H9 (cell line): ENCODE results near the gene FADS3. TPM values are rescaled to one million over a fixed set of nuclear protein-coding genes. Genes with fewer than 3 reads are reported as not detected.

Experiments used
- DNase-seq: peaks from one replicate; pipeline ENCODE4 v3.0.0-alpha.2; 2017
- H2AFZ ChIP-seq: one replicate; pipeline ENCODE4 v1.6.1; 2013; ENCODE audit warnings: mild to moderate bottlenecking, low read length, control low read depth, moderate library complexity
- H2AK5ac ChIP-seq: 2 replicates; pipeline ENCODE4 v1.6.1; 2013; ENCODE audit warnings: low read length, control low read depth, mixed read lengths; ENCODE audit not compliant: insufficient read length
- H2BK120ac ChIP-seq: one replicate; pipeline ENCODE4 v1.6.1; 2013; ENCODE audit warnings: low read depth, mild to moderate bottlenecking, low read length, control low read depth, inconsistent platforms; ENCODE audit not compliant: poor library complexity, severe bottlenecking
- H2BK12ac ChIP-seq: 2 replicates; pipeline ENCODE4 v1.6.1; 2013; ENCODE audit warnings: low read length, control low read depth, mixed read lengths, low read depth; ENCODE audit not compliant: insufficient read length
- H2BK15ac ChIP-seq: 2 replicates; pipeline ENCODE4 v1.6.1; 2013; ENCODE audit warnings: low read depth, low read length, control low read depth
- H2BK20ac ChIP-seq: one replicate; pipeline ENCODE4 v1.6.1; 2013; ENCODE audit warnings: low read depth, mild to moderate bottlenecking, low read length, control low read depth, inconsistent platforms; ENCODE audit not compliant: poor library complexity, severe bottlenecking
- H2BK5ac ChIP-seq: 2 replicates; pipeline ENCODE4 v1.6.1; 2013; ENCODE audit warnings: low read length, control low read depth, mixed read lengths; ENCODE audit not compliant: insufficient read length
- H3K14ac ChIP-seq: 2 replicates; pipeline ENCODE4 v1.6.1; 2013; ENCODE audit warnings: low read length, control low read depth; ENCODE audit not compliant: insufficient read depth
- H3K18ac ChIP-seq: 2 replicates; pipeline ENCODE4 v1.6.1; 2013; ENCODE audit warnings: low read depth, mild to moderate bottlenecking, mixed read lengths, low read length, control low read depth; ENCODE audit not compliant: insufficient read length
- H3K23ac ChIP-seq: 2 replicates; pipeline ENCODE4 v1.6.1; 2013; ENCODE audit warnings: low read length, control low read depth, mixed read lengths, low read depth; ENCODE audit not compliant: insufficient read length
- H3K23me2 ChIP-seq: 2 replicates; pipeline ENCODE4 v1.6.1; 2013; ENCODE audit warnings: low read depth, mild to moderate bottlenecking, mixed read lengths, low read length, control low read depth; ENCODE audit not compliant: insufficient read length, poor library complexity, severe bottlenecking
- H3K27ac ChIP-seq: 2 replicates; pipeline ENCODE4 v1.5.1; 2013; ENCODE audit warnings: low read length, control low read depth, mixed read lengths, low read depth; ENCODE audit not compliant: insufficient read length
- H3K27me3 ChIP-seq: 2 replicates; pipeline ENCODE4 v1.6.1; 2013; ENCODE audit warnings: low read length, control low read depth, inconsistent platforms; ENCODE audit not compliant: insufficient read depth
- H3K4ac ChIP-seq: 2 replicates; pipeline ENCODE4 v1.6.1; 2013; ENCODE audit warnings: low read depth, mild to moderate bottlenecking, control low read depth, inconsistent platforms, low read length, moderate library complexity
- H3K4me1 ChIP-seq: 2 replicates; pipeline ENCODE4 v1.6.1; 2013; ENCODE audit warnings: low read length, control low read depth, inconsistent platforms; ENCODE audit not compliant: insufficient read depth
- H3K4me2 ChIP-seq: 2 replicates; pipeline ENCODE4 v1.6.1; 2013; ENCODE audit warnings: low read length, control low read depth, mixed read lengths; ENCODE audit not compliant: insufficient read length, insufficient read depth
- H3K56ac ChIP-seq: 2 replicates; pipeline ENCODE4 v1.6.1; 2013; ENCODE audit warnings: low read depth, mild to moderate bottlenecking, mixed read lengths, low read length, control low read depth; ENCODE audit not compliant: insufficient read length
- H3K79me1 ChIP-seq: 2 replicates; pipeline ENCODE4 v1.6.1; 2013; ENCODE audit warnings: low read depth, mild to moderate bottlenecking, moderate library complexity, low read length, control low read depth, inconsistent platforms; ENCODE audit not compliant: insufficient read depth, poor library complexity, severe bottlenecking
- H3K79me2 ChIP-seq: 2 replicates; pipeline ENCODE4 v1.6.1; 2013; ENCODE audit warnings: low read length, control low read depth, inconsistent platforms; ENCODE audit not compliant: insufficient read depth
- H3K9ac ChIP-seq: 2 replicates; pipeline ENCODE4 v1.6.1; 2013; ENCODE audit warnings: low read length, control low read depth, mixed read lengths; ENCODE audit not compliant: insufficient read length; ENCODE audit errors: extremely low read depth
- H3K9me3 ChIP-seq: one replicate; pipeline ENCODE4 v1.6.1; 2013; ENCODE audit warnings: low read depth, low read length, inconsistent platforms; ENCODE audit not compliant: control insufficient read depth
- H3T11ph ChIP-seq: one replicate; pipeline ENCODE4 v1.6.1; 2013; ENCODE audit warnings: mild to moderate bottlenecking, low read length, control low read depth, inconsistent platforms
- H4K20me1 ChIP-seq: one replicate; pipeline ENCODE4 v1.6.1; 2013; ENCODE audit not compliant: control insufficient read depth, insufficient read length, insufficient read depth
- H4K5ac ChIP-seq: 2 replicates; pipeline ENCODE4 v1.6.1; 2013; ENCODE audit warnings: low read depth, mild to moderate bottlenecking, mixed read lengths, low read length, control low read depth; ENCODE audit not compliant: insufficient read length
- H4K8ac ChIP-seq: replicated peaks from 2 replicates; pipeline ENCODE4 v1.6.1; 2013; ENCODE audit warnings: low read length, control low read depth, mixed read lengths, low read depth; ENCODE audit not compliant: insufficient read length
- H4K91ac ChIP-seq: 2 replicates; pipeline ENCODE4 v1.6.1; 2013; ENCODE audit warnings: low read depth, mild to moderate bottlenecking, moderate library complexity, mixed read lengths, low read length, control low read depth; ENCODE audit not compliant: insufficient read length
- H3K27ac Mint-ChIP-seq, 3 experiments: 2 replicates in 2 of 3; 3 replicates in 1 of 3; pipeline ENCODE4 v1.8.0; 2020 to 2021; ENCODE audit warnings: mixed read lengths in 3 of 3, mild to moderate bottlenecking in 1 of 3, moderate library complexity in 1 of 3
- H3K27me3 Mint-ChIP-seq: 2 replicates; pipeline ENCODE4 v1.8.0; 2021; ENCODE audit warnings: low read depth, mild to moderate bottlenecking, moderate library complexity, mixed read lengths
- H3K36me3 Mint-ChIP-seq, 3 experiments: 2 replicates in 2 of 3; 3 replicates in 1 of 3; pipeline ENCODE4 v1.8.0; 2020 to 2021; ENCODE audit warnings: low read depth in 3 of 3, mixed read lengths in 3 of 3; ENCODE audit not compliant: insufficient read depth in 1 of 3
- H3K4me1 Mint-ChIP-seq, 2 experiments: 2 replicates each; pipeline ENCODE4 v1.8.0; 2020; ENCODE audit warnings: mixed read lengths in 2 of 2
- H3K4me3 Mint-ChIP-seq, 2 experiments: 2 replicates in 1 of 2; 3 replicates in 1 of 2; pipeline ENCODE4 v1.8.0; 2020 to 2021; ENCODE audit warnings: mild to moderate bottlenecking in 2 of 2, mixed read lengths in 2 of 2, moderate library complexity in 1 of 2
- H3K9me3 Mint-ChIP-seq, 2 experiments: 2 replicates in 1 of 2; 3 replicates in 1 of 2; pipeline ENCODE4 v1.8.0; 2020; ENCODE audit warnings: mild to moderate bottlenecking in 2 of 2, mixed read lengths in 2 of 2, moderate library complexity in 1 of 2
- WGBS: extraction: QIAGEN DNeasy Blood & Tissue Kit; methylation state at CpG from one replicate; pipeline ENCODE4 v1.1.7; 2013; ENCODE audit warnings: missing lambda C conversion rate, low lambda C conversion rate, mixed read lengths; ENCODE audit not compliant: insufficient read length; ENCODE audit errors: extremely low coverage; 5-methylcytosine and 5-hydroxymethylcytosine counted together
- total RNA-seq: library from RNA; stranded (reverse); gene quantifications from 2 replicates; pipeline ENCODE4 v1.2.1, GENCODE V29; 2021
- TF ChIP-seq, protein P1 (sequence below): fragments of 200-600 bp; sonication (generic); conservative IDR thresholded peaks from 3 replicates; pipeline ENCODE4 v1.8.0; 2021; ENCODE audit warnings: antibody characterized with exemption, mild to moderate bottlenecking

FADS3 gene
- total RNA-seq, 1 experiment from 2014 or later: 34.9 TPM

DNA sequence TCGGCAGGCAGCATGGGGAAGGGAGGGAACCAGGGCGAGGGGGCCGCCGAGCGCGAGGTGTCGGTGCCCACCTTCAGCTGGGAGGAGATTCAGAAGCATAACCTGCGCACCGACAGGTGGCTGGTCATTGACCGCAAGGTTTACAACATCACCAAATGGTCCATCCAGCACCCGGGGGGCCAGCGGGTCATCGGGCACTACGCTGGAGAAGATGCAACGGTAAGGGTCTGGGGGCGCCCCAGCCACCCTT is 63.0 kb downstream of the FADS3 start:
- H3K27ac Mint-ChIP-seq: peak overlapping the region; percentile 95 to 99 (median 97)
- Histone ChIP-seq H3K14ac (peak overlapping the region; percentile 66), H4K5ac (no peak overlapping the region), H4K91ac (no peak overlapping the region), H3K27ac (no peak overlapping the region), H3K9me3 (no peaks in the 10 kb centered on the region), H3K56ac (no peak overlapping the region), H3K23ac (no peak overlapping the region), H3K4me1 (peaks cover 5% of the 10 kb centered on the region; the same call in 1 of the 2 replicates), H2BK12ac (no peak overlapping the region), H3K18ac (peak overlapping the region; percentile 12), H2BK5ac (no peak overlapping the region), H2BK20ac (no peak overlapping the region), H3K27me3 (no peaks in the 10 kb centered on the region), H4K8ac (no peak overlapping the region), H2BK120ac (no peak overlapping the region), H3K4ac (no peak overlapping the region), H3K79me2 (peaks cover 38% of the 10 kb centered on the region; the same call in 1 of the 2 replicates), H3K4me2 (peak overlapping the region; percentile 96), H2AK5ac (no peak overlapping the region), H4K20me1 (no peaks in the 10 kb centered on the region), H2AFZ (no peak overlapping the region), H3K9ac (peak overlapping the region; percentile 54), H3K23me2 (peaks cover 16% of the 10 kb centered on the region), H3T11ph (no peak overlapping the region), H3K79me1 (peaks cover 2% of the 10 kb centered on the region), H2BK15ac (no peak overlapping the region)
- H3K36me3 Mint-ChIP-seq: peaks cover 15 to 30% (median 28%) of the 10 kb centered on the region in 3 experiments; a peak in 6 of 7 replicates
- peaks cover 50 to 51% of the 10 kb centered on the region in 2 experiments for H3K4me1 Mint-ChIP-seq
- TF ChIP-seq, protein P1, sequence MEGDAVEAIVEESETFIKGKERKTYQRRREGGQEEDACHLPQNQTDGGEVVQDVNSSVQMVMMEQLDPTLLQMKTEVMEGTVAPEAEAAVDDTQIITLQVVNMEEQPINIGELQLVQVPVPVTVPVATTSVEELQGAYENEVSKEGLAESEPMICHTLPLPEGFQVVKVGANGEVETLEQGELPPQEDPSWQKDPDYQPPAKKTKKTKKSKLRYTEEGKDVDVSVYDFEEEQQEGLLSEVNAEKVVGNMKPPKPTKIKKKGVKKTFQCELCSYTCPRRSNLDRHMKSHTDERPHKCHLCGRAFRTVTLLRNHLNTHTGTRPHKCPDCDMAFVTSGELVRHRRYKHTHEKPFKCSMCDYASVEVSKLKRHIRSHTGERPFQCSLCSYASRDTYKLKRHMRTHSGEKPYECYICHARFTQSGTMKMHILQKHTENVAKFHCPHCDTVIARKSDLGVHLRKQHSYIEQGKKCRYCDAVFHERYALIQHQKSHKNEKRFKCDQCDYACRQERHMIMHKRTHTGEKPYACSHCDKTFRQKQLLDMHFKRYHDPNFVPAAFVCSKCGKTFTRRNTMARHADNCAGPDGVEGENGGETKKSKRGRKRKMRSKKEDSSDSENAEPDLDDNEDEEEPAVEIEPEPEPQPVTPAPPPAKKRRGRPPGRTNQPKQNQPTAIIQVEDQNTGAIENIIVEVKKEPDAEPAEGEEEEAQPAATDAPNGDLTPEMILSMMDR: no peak
- no peaks in the 10 kb centered on the region for H3K9me3 Mint-ChIP-seq
- WGBS: no CpG with 5 or more reads among the region's 16 CpGs
- no peaks in the 10 kb centered on the region for H3K27me3 Mint-ChIP-seq
- peak overlapping the region; percentile 91 to 93 for H3K4me3 Mint-ChIP-seq
- DNase-seq: no peak
